NCI-H2196 (cell line): Measurements from ENCODE around the gene GABBR1.
"Not testable (repeated sequence)": the region's sequence is repeated elsewhere in the genome, so short reads cannot be mapped to it uniquely, and the experiment has no call there.

Source experiments
- DNase-seq: peaks from one replicate; lab custom pipeline; 2025; ENCODE audit not compliant: unreplicated experiment; lab: John Stamatoyannopoulos, UW

GABBR1 gene

DNA sequence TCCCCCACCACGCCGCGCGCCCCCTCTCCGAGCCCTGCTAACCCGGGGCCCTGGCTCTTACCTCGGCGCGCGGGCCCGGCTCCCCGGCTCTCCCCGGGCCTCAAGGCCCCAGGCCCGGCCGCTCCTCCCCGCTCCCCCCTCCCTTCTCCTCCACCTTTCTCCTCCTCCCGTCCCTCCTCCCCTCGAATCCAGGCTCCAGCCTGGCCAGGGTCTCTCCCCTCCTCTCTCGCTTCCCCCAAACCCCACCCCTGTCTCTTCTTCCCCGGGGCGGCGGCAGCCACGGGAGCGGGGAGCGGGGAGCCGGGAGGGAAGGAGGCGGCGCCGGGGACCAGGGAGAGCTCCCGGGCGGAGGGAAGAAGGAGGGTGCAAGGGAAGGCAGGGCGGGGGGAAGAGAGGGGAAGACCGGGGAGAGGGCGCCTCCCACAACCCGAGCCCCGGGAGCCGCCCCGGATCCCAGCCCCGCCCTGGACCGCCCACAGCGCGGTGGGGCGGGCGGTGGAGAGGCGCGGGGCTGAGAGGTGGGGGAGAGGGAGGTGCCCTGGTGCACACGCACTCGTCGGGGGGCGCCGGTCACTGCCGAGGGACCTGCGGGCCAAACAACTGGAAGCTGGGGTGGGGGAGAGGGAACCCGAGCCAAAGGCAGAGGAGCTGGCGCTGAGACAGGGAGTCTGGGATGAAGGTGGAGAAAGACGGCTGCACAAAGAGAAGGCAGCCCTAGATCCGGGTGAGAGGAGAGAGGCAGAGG, at the start of gene GABBR1:
GABBR1 (minus strand) TSS at position 395 of the 745 bp plus-strand sequence. CDS start 798 bp downstream, outside the sequence.
- peak; percentile 89 for DNase-seq

DNA sequence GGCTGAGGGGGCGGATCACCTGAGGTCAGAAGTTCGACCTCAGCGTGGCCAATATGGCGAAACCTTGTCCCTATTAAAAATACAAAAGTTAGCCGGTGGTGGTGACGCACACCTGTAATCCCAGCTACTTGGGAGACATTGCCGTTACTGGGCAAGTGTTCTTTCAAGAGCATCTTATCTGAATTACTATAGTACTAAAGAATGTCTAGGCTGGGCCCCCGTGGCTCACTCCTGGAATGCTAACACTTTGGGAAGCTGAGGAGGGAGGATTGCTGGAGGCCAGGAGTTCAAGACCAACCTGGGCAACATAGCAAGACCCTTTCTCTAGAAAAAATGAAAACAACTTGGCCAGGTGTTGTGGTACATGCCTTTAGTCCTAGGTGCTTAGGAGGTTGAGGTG, 48.8 kb upstream of the GABBR1 start:
- no peak for DNase-seq

DNA sequence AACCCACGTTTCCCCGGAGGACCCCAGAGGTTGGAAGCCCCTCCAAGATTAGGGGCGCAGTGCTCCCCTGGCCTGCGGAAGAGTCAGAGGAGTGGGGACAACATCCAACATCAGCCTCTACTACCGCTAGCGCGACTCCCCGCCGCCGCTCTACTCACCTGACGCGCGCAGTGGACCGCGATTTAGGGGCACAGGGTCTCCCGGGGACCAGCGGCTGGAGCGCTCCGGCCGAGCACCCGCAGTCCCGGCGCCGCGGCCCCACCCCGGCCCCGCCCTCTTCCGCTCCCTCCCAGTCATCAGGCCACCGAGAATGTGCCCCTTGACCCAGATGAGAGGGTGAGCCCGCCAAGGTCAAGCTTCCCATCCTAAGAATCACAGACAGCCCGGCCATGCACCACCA, 47.9 kb upstream of the GABBR1 start, which contains the start of gene ZFP57:
ZFP57 (minus strand) TSS at position 249 of the 400 bp plus-strand sequence. CDS start 4,149 bp downstream, outside the sequence.
- DNase-seq, result no peak

DNA sequence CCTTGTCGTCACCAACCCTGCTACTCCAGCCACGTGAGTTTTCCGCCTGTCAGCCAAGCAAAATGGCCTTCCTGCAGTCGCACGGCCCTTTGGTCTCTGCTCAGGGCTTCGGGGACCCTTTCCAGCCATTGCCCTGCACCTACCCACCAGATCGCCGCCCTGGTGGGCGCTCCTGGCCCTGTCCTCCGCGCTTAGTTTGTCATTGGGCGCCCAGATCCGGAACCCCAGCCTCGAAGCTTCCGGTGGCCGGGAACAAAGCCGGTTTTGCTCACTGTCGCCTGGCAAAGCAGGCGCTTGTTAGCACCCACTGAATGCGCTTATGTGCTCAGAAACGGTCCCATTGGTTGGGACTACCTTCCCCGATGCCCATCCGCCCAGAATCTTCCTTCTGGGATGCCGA, 47.4 kb upstream of the GABBR1 start:
- DNase-seq, result no peak

DNA sequence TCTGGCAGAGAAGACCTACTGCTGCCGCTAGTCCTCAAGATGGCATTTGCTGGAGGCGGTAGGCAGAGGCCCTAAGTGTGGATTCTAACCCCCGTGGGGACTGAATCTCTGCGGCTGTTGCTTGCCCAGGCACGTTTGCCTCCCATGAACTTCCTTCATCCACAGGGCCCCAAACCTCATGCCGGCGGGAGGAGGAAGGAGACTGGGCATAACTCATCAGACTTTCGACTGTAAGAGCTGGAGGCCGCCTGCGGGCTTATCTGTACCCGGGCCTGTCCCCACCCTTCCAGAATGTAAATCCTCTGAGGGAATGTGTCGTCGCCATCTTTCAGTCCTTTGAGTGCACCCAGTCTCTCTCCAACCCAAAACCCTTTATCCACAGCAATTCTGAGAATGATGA, 47.0 kb upstream of the GABBR1 start:
- DNase-seq, result no peak

DNA sequence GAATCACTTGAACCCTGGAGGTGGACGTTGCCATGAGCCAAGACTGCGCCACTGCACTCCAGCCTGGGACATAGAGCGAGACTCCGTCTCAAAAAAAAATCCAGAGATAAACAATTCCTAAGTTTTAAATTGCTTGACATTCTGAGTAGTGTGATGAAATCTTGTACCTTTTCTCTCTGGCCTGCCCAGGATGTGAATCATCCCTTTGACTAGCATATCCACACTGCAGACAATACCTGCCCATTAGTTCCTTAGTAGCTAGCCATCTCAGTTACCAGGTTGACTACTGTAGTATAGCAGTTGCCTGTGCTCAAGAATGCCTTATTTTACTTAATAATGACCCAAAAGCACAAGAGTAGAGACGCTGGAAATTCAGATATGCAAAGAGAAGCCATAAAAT, 45.1 kb upstream of the GABBR1 start:
- no peak for DNase-seq

DNA sequence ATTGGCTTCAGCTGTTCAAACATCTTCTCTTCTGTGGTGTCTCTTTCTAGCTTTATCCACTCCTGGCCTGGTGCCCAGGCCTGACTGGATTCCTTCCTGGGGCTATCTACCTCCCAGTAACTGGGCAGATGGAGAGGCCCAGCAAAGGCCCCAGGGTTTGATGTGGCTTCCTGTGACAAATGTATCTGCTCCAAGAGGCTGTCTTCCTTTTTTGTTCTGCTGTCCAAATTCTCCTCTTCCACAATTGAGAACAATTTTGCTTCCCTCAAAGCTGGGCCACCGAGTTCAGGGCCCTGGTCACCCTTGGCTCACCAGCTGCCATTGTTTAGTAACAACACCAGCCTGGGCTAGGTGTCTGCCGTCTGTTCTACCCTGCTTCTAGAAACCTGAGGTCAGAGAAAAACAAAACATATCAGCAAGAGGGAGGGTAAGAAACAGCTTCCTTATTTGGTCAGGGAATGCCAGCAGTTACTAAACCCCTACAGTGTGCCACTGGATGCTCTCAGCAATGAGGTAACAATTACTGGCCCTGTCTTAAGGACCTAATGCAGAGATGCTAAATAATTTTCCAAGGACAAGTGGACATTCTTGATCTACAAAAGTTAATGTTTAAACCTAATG, 44.1 kb upstream of the GABBR1 start:
- peak; percentile 63 for DNase-seq

DNA sequence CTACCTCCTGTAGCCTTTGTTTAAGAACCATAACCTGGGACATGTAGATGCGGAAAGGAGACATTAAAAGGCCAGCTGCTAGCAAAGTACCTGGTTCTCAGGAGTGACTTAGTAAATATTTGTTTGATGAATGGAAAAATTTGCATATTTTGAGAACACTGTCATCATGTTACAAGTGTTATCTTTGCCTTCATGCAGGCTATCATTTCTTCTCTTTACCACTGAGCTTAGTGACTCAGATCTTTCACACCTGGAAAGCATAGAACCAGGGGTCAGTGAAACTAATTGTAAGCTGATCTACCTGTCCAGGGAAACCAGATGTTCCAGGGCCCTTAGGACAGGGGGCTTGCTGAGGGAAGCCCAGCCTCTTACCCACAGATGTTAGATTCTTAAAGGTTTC, 42.6 kb upstream of the GABBR1 start:
- no peak for DNase-seq

DNA sequence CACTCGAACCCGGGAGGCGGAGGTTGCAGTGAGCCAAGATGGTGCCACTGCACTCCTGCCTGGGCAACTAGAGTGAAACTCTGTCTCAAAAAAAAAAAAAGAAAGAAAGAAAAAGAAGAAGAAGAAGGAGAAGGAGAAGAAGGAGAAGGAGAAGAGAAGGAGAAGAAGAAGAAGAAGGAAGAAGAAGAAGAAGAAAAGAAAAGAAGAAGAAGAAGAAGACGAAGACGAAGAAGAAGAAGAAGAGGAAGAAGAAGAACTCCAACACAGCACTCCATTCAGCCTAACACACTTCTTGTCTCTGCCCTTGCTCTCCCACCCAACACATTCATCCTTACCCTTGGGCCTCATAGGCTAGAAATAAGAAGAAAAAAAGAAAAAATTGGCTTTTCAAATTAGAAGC, 41.0 kb upstream of the GABBR1 start:
- no peak for DNase-seq

DNA sequence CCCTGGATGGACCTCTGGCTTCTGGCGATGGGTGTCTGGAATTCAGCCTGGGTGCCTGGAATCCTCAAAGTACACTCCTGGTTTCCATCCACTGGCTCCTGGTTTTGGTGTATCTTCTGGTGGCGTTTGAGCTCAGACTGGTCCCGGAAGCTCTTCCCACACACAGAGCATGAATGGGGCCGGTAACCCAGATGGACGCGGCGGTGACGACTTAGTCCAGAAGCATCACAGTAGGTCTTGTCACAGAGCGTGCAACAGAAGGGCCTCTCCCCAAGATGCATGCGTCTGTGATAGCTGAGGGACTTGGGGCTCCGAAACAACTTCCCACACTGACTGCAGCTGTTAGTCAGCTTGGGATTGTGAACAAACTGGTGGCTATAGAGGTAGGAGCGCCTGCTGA, 40.2 kb upstream of the GABBR1 start:
- no peak for DNase-seq

DNA sequence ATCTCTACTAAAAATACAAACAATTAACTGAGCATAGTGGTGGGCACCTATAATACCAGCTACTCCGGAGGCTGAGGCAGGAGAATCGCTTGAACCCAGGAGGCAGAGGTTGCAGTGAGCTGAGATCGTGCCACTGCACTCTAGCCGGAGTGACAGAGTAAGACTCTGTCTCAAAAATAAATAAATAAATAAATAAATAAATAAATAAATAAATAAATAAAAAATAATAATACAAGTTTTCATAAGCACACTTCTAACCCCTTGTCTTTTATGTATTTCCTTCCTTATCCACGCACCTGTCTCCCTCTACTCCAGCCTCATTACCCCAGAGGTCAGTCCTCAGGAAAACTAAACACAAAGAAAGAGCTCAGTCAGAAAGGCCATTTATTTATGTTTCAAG, 39.1 kb upstream of the GABBR1 start:
- not testable (repeated sequence) for DNase-seq

DNA sequence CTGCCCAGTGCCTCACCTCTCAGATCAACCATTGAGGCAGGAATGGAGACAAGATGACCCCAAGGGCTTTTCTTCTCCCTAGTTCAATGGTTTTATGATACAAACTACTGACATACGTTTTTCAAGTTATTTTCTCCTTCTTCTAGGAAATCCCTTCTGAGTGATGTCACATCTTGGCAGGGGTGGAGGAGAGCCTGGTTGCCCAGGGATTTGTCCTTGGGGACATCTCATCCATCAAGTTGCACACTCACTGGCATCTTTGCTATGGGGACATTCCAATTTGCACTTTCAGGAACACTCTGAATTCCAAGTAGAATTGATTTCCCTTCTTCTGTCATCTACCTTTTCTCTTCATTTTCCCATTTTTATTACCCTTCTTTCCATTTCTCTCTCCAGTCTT, 38.0 kb upstream of the GABBR1 start:
- DNase-seq, result no peak

DNA sequence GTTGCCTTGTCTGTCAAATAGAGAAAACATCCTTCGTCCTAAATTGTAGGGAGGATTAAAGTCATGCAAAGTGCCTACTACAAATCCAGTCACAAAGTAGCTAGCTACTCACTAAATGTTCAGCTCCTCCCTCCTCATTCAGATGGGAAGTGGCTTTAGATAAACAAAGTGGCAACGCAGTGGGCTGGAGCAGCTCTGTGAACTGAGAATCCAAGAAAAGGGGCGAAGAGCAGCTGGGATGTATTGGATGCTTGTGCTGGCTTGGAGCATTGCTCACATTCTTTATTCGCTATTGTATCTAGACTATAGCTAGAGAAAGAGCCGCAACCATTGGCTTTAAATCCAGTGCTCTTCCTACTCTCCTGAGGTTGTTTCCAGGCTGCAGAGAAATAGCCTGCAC, 34.2 kb upstream of the GABBR1 start:
- DNase-seq, result no peak

DNA sequence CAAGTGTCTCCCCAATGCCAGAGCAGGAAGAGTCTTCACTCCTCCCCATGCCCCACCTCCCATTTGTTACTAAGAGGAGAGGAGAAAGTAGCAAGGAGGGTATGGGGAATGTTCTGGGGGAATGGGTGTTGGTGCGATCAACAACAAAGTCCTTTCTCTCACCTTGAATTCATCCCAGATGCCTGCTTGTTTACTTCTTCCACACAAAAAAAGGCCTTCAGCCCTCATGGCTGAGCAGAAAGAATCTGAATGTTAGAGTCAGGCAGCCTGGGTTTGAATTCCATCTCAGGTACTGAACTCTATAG, 33.8 kb upstream of the GABBR1 start:
- DNase-seq, result no peak

DNA sequence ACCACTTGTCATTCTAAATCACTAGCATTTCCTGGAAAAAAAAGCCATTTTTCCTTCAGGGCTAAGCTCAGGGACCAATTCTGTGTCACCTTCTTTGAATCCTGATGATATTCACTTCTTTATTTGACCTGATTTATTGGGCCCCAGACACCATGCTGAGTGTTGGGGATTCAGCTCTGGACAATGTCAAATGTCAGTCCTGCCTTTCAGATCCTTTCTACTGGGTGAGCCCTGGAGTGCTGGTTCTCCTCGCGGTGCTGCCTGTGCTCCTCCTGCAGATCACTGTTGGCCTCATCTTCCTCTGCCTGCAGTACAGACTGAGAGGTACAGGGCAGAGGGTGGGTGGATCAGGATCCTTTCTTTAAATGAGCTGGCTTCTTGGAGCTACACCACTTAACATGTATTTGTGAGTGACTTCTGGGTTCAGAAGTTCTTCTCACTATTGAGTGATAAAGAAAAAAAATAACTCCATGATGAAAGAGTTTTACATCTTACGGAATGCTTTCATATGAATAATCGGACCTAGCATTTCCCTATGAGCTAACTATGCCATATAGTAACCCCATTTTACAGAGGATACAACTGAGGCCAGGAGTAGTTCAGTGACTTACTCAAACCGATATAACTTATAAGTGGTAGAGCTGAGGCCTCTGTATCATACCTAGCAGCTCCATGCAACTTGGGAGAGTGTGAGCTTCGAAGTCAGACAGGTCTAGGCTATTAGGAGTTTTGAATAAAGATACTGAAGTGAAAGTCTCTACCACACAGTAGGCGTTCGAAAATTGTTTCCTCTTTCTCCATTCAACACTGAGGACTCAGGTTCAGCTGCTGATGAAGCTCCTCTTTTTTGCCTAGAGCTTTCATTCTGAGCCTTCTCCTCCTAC, 33.2 kb upstream of the GABBR1 start:
- no peak for DNase-seq

DNA sequence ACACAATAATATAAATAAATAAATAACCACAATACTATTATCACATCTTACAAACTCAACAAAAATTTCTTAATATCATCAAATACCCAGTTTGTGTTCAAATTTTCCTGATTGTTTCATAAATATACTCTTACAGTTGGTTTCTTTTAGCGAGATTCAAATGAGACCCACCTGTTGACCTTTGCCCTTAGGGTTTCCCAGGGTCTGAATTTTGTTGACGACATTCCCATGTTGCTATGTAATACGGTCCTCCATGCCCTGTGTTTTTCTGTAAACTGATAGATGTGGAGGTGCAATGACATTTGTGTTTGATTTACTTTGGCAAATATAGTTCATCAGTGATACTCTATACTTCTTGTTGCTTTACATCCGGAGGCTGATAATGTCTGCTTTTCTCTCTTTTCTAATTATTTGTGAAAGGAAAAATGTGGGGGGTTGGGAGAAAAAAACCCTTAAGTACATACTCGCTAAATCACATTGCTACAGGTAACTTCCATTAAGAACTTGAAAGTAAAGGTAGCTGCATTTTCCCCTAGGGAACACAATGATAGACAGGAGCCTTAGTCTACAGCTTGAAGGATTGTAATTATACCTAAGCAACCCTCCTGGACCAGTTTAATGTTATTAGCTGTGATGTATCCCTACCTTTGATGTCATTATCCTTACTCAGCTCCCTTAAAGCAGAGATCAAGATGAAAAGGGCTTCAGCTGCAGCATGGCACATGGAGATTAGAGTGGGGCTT, 30.5 kb upstream of the GABBR1 start:
- DNase-seq, result no peak

DNA sequence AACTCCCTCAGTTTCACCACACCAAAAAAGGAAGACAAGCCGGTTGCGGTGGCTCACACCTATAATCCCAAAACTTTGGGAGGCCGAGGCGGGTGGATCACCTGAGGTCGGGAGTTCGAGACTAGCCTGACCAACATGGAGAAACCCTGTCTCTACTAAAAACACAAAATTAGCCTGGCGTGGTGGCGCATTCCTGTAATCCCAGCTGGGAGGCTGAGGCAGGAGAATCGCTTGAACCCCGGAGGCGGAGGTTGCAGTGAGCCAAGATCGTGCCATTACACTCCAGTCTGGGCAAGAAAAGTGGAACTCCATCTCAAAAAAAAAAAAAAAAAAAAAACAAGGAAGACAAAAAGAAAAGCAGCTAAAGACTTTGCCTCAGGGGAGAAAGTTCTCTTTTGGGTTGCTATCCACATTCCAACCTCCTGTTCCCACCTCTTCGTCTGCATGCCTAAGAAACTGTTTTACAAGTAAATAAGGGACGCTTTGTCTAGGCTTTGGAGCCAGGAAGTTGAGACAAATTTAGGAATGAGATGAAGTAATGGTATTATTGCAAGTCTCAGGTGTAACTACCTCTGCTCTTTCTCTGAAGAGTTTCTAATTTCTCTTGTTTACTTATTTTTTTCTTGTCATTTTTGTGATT, 28.6 kb upstream of the GABBR1 start:
- DNase-seq, result not testable (repeated sequence)

DNA sequence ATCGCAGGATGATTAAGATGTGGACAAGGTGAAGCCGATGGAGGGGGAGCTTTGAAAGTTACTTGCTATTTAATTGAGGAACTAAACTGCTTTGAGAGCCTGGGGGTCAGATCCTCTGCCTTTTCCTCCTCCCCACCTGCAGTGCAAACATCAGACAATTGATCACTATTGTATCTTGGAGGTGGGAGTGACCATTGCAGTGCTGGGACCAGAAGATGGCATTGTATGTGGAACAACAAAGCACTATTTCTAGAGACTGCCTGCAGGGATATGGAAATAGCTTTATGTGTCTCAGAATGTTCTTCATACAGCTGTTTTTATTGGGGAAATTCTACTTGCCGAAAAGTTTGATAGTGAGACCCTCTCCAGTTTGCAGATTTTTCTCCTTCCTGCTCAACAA, 28.1 kb upstream of the GABBR1 start:
- no peak for DNase-seq

DNA sequence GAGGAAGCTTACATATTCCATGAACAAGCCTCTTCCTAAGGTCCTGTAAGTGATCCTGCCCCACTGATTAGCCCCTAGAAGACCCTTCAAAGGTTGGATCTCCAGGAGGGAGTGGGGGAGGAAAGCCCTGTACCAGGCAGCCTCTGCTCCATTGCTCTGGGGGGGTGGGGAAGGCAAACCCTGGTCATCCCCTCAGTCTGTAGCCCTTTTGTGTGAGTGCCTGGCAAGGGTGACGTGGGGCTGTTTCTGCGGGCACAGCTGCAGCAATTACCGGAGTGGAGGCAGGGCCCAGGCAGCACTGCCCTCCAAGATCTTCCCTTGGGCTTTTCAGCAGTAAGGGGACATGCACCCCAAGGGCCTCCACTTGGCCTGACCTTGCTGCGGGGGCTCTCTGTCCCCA, 23.8 kb upstream of the GABBR1 start, which contains the start of gene MOG:
MOG (plus strand) TSS at position 295 of the 400 bp plus-strand sequence. CDS start 118 bp downstream, outside the sequence.
- DNase-seq, result no peak

DNA sequence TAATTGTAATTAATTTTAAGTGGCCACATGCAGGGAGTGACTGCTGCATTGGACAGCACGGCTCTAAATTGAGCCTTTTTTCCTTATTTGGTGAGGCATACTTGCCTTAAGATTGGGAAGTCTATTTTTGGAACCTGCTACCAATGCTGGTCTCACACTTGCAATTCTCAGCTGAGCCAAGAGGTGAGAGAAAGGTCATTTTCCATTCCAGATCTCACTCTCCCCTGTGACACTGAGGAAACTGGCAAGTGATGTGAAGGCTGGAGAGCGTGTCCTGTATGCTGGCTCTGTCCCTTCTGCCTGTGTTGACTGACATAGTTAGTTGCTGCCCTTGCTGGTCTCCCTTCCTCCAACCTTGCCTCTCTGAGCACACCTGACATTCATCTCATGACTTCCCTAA, 23.2 kb upstream of the GABBR1 start:
- DNase-seq, result no peak

DNA sequence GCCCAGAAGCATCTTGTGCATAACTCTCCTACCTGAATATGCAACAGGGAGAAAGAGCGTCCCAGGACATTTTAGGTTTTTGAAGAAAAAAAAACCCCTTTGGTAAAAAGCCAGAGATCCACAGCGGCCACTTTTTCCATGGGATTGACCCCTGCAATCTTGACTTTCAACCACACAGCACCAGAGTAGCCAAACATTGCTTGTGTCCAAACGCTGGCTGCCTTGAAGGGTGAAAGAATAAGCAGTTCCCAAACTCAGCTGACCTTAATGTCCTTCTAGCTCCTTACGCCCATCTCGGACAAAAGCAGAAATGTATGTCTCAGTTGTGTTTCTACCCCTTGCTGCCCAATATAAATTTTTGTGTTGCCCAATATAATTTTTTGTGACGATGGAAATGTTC, 22.7 kb upstream of the GABBR1 start:
- no peak for DNase-seq
